Keratinocyte (primary cell): Measurements from ENCODE around the gene PRSS48. TPM values are rescaled to one million over a fixed set of nuclear protein-coding genes. Genes with fewer than 3 reads are reported as not detected.

ENCODE experiments used
- DNase-seq: peaks from one replicate; pipeline ENCODE4 v3.0.0-alpha.2; 2011; ENCODE audit warnings: low read depth, missing footprints, low spot score
- FAIRE-seq: peaks from 2 replicates; lab custom pipeline; 2011; peaks lifted over from hg19 to GRCh38; lab: Jason Lieb, UNC
- H2AFZ ChIP-seq: 2 replicates; pipeline ENCODE4 v1.6.0; 2012; ENCODE audit warnings: low read length, control low read depth, inconsistent platforms; ENCODE audit not compliant: control insufficient read depth
- H3K27ac ChIP-seq: 2 replicates; pipeline ENCODE4 v1.5.1; 2011; ENCODE audit warnings: low read length; ENCODE audit not compliant: control insufficient read depth, insufficient read depth
- H3K27me3 ChIP-seq: 3 replicates; pipeline ENCODE4 v1.6.0; 2011; ENCODE audit warnings: low read length; ENCODE audit not compliant: control insufficient read depth, insufficient read depth; ENCODE audit errors: extremely low read depth
- H3K36me3 ChIP-seq, 2 experiments: 2 replicates in 1 of 2; 3 replicates in 1 of 2; pipeline ENCODE4 v1.5.1; 2011; ENCODE audit warnings: low read length in 2 of 2, mild to moderate bottlenecking in 1 of 2; ENCODE audit not compliant: control insufficient read depth in 2 of 2, insufficient read depth in 2 of 2; ENCODE audit errors: extremely low read depth in 1 of 2
- H3K4me1 ChIP-seq: 3 replicates; pipeline ENCODE4 v1.5.1; 2011; ENCODE audit warnings: low read length; ENCODE audit not compliant: control insufficient read depth, insufficient read depth; ENCODE audit errors: extremely low read depth
- H3K4me2 ChIP-seq: 3 replicates; pipeline ENCODE4 v1.6.0; 2011; ENCODE audit warnings: low read depth, low read length; ENCODE audit not compliant: control insufficient read depth, insufficient read depth; ENCODE audit errors: extremely low read depth
- H3K4me3 ChIP-seq, 3 experiments: fragments of 200-600 bp in 1 of 3; sonication (generic) in 1 of 3; 2 replicates in 2 of 3; 3 replicates in 1 of 3; pipeline ENCODE4 v1.5.1; 2011 to 2016; ENCODE audit warnings: low read length in 3 of 3, mild to moderate bottlenecking in 3 of 3, control low read depth in 2 of 3, inconsistent platforms in 1 of 3, low read depth in 1 of 3, mixed read lengths in 1 of 3, mixed run types in 1 of 3, moderate library complexity in 1 of 3; ENCODE audit not compliant: control insufficient read depth in 2 of 3, insufficient read depth in 2 of 3; ENCODE audit errors: extremely low read depth in 1 of 3
- H3K79me2 ChIP-seq: 2 replicates; pipeline ENCODE4 v1.6.0; 2012; ENCODE audit warnings: low read length; ENCODE audit not compliant: control insufficient read depth, insufficient read depth
- H3K9ac ChIP-seq: 3 replicates; pipeline ENCODE4 v1.6.0; 2011; ENCODE audit warnings: low read length; ENCODE audit not compliant: control insufficient read depth, insufficient read depth; ENCODE audit errors: extremely low read depth
- H3K9me1 ChIP-seq: 3 replicates; pipeline ENCODE4 v1.6.0; 2011; ENCODE audit warnings: low read length; ENCODE audit not compliant: control insufficient read depth, insufficient read depth; ENCODE audit errors: extremely low read depth
- H3K9me3 ChIP-seq: 2 replicates; pipeline ENCODE4 v1.5.1; 2012; ENCODE audit warnings: low read depth, low read length; ENCODE audit not compliant: control insufficient read depth
- H4K20me1 ChIP-seq: 3 replicates; pipeline ENCODE4 v1.6.0; 2011; ENCODE audit warnings: low read length; ENCODE audit not compliant: control insufficient read depth, insufficient read depth; ENCODE audit errors: extremely low read depth
- EZH2 ChIP-seq: IDR thresholded peaks from one replicate; pipeline ENCODE4 v1.6.1; 2012; ENCODE audit warnings: inconsistent platforms, mild to moderate bottlenecking, low read length, moderate library complexity
- dilution Hi-C: fragments of 300-500 bp; cut with MboI; formaldehyde crosslinking; loops from one replicate; pipeline ENCODE4 v1.7.0; 2020; ENCODE audit warnings: low sequenced_read_pairs; ENCODE audit not compliant: extremely low pct_ligation_motif_present
- polyA plus RNA-seq, 5 experiments: library from polyadenylated mRNA; depleted of rRNA in 3 of 5; stranded (reverse) in 3 of 5; stranded (forward) in 1 of 5; unstranded in 1 of 5; fragments of >200 nt; gene quantifications; 1 replicate in 1 of 5; 2 replicates in 3 of 5; 3 replicates in 1 of 5; pipeline versions ENCODE4 v1.2.1 to v1.2.3, GENCODE V29; 2011 to 2012; ENCODE audit warnings: missing spikeins in 2 of 5, low read depth in 1 of 5, low replicate concordance in 1 of 5
- TF ChIP-seq, protein P1 (sequence below), 3 experiments: IDR thresholded peaks in 1 of 3; conservative IDR thresholded peaks in 1 of 3; optimal IDR thresholded peaks in 1 of 3; 2 replicates in 2 of 3; 3 replicates in 1 of 3; pipeline versions ENCODE3 to v1.5.1; 2011; ENCODE audit warnings: low read length in 3 of 3, mild to moderate bottlenecking in 3 of 3, moderate library complexity in 2 of 3, control low read depth in 1 of 3, inconsistent platforms in 1 of 3; ENCODE audit not compliant: insufficient read depth in 2 of 3; ENCODE audit errors: extremely low read depth in 1 of 3

Gene PRSS48
- polyA plus RNA-seq, 1 donor (not counting 4 experiments of a cell fraction or from before 2014, with no cell fraction given) = not detected

DNA sequence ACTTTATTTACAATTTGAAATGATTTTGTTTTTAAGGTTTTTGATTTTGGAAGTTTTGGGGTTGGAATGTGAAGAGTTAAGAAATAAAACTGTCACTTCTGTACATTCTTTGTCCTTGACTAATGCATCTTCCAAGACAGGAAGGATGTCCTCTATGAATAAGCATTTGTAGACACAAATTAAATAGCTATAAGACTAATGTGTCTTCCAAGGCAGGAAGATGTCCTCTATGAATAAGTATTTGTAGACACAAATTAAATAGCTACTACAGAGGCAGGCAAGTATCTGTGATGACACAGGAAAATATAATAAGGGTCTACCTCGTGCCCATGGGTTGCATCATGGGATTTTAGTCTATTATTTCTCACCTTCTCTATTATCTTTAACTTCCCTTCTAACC, 14.5 kb downstream of the PRSS48 start:
- TF ChIP-seq EZH2 = no peak
- TF ChIP-seq, protein P1, sequence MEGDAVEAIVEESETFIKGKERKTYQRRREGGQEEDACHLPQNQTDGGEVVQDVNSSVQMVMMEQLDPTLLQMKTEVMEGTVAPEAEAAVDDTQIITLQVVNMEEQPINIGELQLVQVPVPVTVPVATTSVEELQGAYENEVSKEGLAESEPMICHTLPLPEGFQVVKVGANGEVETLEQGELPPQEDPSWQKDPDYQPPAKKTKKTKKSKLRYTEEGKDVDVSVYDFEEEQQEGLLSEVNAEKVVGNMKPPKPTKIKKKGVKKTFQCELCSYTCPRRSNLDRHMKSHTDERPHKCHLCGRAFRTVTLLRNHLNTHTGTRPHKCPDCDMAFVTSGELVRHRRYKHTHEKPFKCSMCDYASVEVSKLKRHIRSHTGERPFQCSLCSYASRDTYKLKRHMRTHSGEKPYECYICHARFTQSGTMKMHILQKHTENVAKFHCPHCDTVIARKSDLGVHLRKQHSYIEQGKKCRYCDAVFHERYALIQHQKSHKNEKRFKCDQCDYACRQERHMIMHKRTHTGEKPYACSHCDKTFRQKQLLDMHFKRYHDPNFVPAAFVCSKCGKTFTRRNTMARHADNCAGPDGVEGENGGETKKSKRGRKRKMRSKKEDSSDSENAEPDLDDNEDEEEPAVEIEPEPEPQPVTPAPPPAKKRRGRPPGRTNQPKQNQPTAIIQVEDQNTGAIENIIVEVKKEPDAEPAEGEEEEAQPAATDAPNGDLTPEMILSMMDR (optimal IDR thresholded peaks at IDR 0.05 in 1 of 3, IDR thresholded peaks at IDR 0.05 in 1 of 3, conservative IDR thresholded peaks at IDR 0.05 in 1 of 3; ENCODE audit: extremely low read depth in 1 of 3, insufficient read depth in 2 of 3, low read length in 3 of 3) = no peak
- H3K4me2 ChIP-seq = peak overlapping the region; percentile 12

DNA sequence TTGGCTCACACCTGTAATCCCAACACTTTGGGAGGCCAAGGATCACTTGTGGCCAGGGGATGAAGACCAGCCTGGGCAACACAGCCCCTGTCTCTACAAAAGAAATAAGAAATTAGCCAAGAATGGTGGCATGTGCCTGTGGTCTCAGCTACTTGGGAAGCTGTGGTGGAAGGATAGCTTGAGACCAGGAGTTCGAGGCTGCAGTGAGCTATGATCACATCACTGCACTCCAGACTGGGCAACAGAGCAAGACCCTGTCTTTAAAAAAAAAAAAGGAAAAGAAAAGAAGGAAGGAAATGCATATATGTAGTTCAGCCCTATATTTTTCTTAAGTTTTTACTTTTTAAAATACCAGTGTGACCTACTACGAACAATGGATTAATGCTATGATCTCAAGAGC, 15.1 kb downstream of the PRSS48 start:
- no peak overlapping the region for H3K4me2 ChIP-seq
- no peaks in the 10 kb centered on the region for H3K9me1 ChIP-seq
- H2AFZ ChIP-seq = no peak overlapping the region
- peaks cover 22% of the 10 kb centered on the region for H3K79me2 ChIP-seq
- FAIRE-seq (no peak), DNase-seq (no peak)
- peaks cover 8% of the 10 kb centered on the region for H3K4me1 ChIP-seq
- no peaks in the 10 kb centered on the region for H3K9me3 ChIP-seq
- dilution Hi-C loops = no loop called here
- TF ChIP-seq, protein P1 (optimal IDR thresholded peaks at IDR 0.05 in 1 of 3, IDR thresholded peaks at IDR 0.05 in 1 of 3, conservative IDR thresholded peaks at IDR 0.05 in 1 of 3; ENCODE audit: extremely low read depth in 1 of 3, insufficient read depth in 2 of 3, low read length in 3 of 3) = no peak
- TF ChIP-seq EZH2 = no peak
- H3K27ac ChIP-seq = no peak overlapping the region
- no peak overlapping the region for H3K9ac ChIP-seq
- H3K27me3 ChIP-seq = no peaks in the 10 kb centered on the region
- no peak overlapping the region for H3K4me3 ChIP-seq
- peaks cover 1 to 4% of the 10 kb centered on the region in 2 experiments for H3K36me3 ChIP-seq
- no peaks in the 10 kb centered on the region for H4K20me1 ChIP-seq

More for the DNA sequence above, 14.5 kb downstream of the PRSS48 start:
- Histone ChIP-seq H3K27ac (no peak overlapping the region), H3K36me3 (peaks cover 1 to 4% of the 10 kb centered on the region in 2 experiments), H2AFZ (no peak overlapping the region), H3K9me1 (no peaks in the 10 kb centered on the region), H3K9ac (no peak overlapping the region), H4K20me1 (no peaks in the 10 kb centered on the region), H3K9me3 (no peaks in the 10 kb centered on the region), H3K4me1 (peaks cover 8% of the 10 kb centered on the region), H3K4me3 (no peak overlapping the region), H3K27me3 (no peaks in the 10 kb centered on the region), H3K79me2 (peaks cover 22% of the 10 kb centered on the region)
- dilution Hi-C loops = no loop called here
- FAIRE-seq (no peak), DNase-seq (no peak)
